NOMO-1 (cell line): ENCODE measurements around the gene MAGI2.
A peak's percentile ranks its signal among the peaks of the same experiment; 100 is the strongest.

ENCODE experiments used
- DNase-seq, 2 experiments: peaks; one replicate each; lab custom pipeline; 2025; ENCODE audit not compliant: unreplicated experiment in 2 of 2; lab: John Stamatoyannopoulos, UW

Gene MAGI2

DNA sequence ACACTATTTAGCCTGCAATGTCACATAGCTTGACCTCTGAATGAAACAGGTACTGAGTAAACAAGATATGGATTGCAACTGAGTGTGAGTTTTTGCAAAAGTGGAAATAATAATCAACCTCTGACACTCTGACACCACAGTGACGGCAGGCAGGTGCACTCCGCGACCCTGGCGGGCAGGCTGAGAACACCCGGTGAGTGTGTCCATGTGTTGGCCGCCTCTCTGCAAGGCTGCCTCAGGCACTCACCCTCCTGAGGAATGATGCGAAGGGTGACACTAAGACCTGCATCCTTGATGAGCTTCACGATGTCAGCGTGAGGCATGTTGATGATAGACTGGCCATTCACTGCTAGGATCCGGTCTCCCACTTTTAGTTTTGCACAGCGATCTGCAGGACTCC is 1318.7 kb downstream of the MAGI2 start:
- DNase-seq = no peak

DNA sequence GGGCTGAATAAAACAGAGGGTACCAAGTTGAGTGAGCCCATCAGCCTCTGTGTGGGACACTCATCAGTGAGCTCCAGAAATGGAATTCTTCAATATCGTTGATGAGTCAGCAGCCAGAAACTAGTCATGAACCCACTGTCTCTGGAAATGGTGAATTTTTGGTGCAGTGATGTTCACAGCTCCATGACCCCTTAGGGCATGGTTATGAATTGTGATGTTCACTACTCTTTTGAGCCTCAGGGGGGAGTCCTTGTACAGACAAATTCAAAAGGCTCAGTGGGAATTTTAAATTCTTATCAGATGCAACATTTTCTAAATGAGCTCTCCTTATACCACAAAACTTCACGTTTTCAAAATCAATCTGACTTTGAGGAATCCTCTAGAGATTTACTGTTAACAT is 1319.2 kb downstream of the MAGI2 start:
- peak in 1 of 2 experiments; percentile 22 for DNase-seq

DNA sequence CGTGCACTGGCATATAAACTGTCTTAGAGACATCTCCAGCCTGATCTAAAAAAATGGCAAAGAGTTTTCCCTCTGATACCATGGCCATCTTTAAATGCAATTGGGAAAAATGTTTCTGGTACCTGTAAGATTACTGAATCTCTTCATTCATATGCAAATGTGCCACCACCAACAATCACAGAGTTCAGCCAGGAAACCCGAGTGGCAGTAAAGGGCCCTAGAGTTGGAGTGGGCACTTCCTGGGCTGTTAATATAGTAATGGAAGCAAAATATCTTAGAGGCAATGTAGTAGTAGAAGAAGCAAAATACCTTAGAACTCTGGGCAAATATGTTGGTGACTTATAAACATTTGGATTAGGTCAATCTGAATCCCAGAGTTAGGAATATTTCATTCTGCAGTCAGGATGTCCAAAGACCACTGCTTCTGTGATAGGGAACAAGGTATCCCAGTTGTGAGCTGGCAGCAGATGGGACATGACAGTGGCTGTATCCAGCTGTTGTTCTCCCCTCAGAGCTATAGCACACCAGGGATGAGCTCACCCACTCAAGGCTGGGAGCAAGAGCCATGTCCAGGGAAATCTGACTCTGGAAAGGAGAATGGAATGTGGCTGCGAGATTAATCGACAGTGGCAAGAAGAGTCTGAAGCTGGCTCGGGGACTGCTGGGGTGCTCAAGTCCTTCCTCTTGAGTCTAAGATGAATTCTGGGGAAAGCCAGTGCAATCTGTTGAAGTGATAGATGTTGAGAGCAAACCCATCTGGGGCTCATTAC is 1322.8 kb downstream of the MAGI2 start:
- no peak for DNase-seq

DNA sequence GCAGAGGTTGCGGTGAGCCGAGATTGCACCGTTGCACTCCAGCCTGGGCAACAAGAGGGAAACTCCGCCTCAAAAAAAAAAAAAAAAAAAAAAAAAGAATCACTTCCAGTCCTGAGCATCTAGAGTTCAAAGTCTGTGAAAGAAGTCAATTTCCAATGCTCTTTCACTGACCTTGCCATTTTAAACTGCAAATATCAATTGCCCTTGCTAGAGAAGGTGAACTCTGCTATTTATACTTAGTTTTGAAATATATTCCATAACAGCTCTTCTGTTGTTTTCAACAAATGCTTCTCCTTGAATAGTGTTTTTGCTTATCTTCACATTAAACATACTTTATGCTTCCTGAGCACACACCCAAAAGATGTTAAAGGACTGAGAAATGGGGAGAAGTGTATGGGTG is 1323.6 kb downstream of the MAGI2 start:
- no peak for DNase-seq

DNA sequence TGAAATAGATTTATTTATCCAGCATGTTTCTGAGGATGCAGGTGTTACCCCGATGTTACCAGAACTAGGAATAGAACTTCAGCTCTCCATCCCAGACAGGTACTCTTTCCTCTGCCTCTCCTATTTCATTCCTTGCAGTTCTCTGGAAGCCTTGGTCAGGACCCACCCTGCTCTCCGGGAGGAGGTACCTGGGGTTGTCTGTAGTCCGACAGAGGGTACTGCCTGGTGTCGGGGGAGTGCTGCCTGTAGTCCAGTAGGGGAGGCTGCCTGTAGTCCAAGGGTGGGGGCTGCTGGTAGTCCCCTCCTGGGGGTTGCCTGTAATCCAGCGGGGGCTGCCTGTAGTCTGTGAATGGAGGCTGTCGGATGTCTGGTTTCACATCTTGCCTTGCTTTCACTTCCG is 1326.5 kb downstream of the MAGI2 start:
- no peak for DNase-seq

DNA sequence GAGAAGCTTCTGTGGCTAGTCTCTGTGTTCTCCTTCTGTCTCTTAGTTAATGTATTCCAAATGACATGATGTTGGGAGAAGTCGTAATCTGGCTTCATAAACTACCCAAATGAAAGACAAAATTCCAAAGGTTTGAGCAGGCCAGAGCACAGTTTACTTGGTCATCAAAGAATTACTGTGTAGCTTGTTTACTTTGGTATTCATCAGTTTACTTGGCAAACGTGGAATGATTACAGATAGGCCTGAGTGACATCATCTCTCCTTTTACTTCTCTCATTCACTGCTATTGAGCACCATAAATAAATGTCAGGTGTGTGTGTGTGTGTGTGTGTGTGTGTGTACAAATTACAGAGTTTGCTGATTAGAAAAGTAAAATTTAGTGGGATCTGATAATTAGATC is 1327.6 kb downstream of the MAGI2 start:
- DNase-seq = no peak

DNA sequence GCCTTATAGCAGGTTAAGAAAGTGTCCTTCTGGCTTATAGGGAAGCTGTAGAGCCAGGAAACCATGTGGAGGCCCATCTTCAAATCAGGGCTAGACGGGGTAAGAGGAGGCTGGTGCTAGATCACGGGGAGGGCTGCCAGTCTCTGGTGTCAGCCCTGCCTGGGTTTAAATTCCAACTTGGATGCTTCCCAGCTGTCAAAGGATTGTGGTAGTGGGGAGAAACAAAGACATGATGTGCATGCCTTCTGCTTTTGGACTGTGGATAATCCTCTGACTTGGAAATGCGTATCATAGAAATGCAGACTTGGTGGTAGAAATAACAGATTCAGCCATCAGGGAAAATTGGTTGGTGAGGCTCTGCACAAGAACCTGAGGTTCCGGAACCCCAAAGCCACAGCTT is 1329.3 kb downstream of the MAGI2 start:
- no peak for DNase-seq

DNA sequence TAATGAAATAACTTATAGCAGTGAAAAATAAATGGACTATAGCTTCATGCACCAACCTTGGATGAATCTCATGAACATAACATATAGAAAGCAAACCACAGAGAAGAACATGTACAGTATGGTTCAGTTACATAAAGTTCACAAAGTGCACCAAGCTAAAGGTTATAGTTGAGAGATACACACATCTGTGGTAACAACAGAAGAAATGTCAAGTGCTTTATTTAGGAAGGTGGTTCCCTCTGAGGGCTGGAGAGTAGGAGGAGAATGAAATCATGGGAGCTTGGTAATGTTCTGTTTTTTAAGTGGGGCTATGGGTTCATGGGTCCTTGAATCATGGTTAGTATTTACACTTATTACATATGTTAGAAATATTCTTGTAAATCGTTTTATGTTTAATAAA is 1331.6 kb downstream of the MAGI2 start:
- DNase-seq = no peak

DNA sequence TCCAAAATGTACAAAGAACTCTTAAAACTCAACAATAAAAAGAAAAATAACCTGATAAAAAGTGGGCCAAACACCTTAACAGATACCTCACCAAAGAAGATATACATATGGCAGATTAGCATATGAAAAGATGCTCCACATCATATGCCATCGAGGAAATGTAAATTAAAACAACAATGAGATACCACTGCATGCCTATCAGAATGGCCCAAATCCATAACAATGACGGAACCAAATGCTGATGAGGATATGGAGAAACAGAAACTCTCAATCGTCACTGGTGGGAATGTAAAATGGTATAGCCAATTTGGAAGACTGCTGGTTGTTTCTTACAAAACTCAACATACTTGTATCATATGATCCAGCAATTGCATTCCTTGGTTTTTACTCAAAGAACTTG is 1335.0 kb downstream of the MAGI2 start:
- DNase-seq = no peak

DNA sequence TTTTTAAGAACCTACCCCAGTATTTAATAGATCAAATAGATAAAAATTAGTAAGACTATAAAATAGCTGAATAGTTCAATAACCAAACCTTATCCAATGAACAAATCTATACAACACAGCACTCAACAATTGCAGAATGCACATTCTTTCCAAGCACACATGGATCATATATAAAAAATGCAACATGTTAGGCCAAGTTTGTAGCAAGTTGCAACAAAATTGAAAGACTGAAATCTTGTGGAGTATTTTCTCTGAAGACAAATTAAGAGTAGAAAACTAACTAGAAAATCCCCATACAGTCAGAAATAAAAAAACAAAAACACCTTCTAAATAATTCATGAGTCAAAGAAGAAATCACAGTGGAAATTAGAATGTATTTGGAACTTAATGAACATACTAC is 1337.6 kb downstream of the MAGI2 start:
- no peak for DNase-seq

DNA sequence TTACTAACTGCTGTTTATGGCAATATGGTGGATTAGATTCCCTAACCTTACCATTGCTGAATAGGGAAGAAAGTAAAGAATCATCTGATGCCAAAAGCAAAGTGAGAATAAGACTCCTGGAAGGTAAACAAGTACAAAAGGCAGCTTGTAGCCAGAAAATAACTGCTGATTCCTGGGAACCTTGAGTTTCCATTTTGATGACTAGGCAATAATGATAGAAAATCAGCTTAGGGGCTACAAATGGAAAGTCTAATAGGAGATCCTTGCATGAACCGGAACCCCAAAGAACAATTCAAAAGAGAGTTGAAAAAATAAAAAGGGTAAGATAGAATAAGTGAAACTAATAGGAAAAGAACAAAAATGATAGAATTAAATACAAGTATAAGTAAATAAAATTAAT is 1338.5 kb downstream of the MAGI2 start:
- no peak for DNase-seq

DNA sequence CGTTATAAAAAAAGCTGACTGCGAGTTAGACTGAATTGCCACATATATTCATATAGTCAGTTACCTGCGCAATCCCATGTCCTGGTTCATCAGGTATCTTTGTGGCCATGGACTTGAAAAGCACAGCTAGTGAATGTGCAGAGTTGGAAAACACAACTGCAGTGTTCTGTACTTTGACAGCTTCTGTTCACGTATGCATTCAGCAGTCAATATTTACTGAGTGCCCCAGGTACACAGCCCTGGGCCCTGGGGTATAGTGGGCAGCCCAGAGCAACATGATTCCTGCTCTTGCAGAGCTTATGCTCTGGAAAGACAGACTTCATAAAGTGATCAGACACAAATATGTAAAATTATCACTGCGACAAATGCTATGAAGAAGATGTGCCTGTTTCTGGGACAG is 1341.0 kb downstream of the MAGI2 start:
- DNase-seq = no peak

DNA sequence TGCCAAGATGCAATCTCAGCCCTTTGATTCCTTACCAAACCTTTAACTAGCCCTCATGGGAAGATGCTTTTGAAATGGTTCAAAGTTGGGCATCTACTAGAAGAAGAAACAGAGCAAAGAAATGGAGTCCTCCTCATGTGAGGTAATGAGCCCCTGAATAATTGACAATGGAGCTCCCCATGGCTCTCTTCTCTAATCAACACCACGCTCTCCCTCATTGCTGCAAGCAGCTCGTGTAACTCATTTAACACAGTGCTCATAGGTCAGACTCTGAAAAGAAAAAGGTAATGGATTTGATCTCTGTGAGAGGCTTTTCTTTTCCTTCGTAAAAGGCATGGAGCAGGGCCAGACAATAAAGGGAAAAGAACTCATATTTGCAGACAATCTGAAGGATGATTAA is 1342.1 kb downstream of the MAGI2 start:
- DNase-seq = no peak

DNA sequence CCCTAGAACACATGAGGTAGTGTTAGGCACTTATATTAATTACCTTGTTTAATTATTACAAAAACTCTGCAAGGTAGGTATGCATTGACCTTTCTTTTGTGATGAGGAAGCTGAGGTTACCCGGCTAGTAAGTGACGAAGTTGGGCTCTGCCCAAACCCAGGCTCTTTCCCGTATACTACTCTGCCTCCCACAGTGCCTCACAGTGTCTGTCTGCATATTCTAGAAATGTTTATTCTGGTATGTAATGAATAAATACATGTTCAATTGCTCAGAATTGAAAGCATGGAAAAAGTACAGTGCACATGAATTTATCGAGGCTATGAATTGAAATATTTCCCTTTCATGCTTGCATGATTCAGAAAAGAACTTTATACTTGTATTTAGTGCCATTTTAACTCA is 1350.0 kb downstream of the MAGI2 start:
- no peak for DNase-seq

DNA sequence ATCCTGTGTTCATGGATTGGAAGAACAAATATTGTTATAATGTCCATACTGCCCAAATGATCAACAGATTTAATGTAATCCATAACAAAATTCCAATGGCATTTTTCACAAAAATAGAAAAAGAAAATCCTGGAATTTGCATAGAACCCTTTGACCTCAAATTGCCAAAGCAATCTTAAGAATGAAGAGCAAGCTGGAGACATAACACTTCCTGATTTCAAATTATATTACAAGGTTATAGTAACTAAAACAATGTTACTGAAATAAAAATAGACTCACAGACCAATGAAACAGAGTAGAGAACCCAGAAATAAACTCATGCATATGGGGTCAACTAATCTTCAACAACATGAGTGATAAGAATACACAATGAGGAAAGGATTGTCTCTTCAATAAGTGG is 1352.4 kb downstream of the MAGI2 start:
- no peak for DNase-seq

DNA sequence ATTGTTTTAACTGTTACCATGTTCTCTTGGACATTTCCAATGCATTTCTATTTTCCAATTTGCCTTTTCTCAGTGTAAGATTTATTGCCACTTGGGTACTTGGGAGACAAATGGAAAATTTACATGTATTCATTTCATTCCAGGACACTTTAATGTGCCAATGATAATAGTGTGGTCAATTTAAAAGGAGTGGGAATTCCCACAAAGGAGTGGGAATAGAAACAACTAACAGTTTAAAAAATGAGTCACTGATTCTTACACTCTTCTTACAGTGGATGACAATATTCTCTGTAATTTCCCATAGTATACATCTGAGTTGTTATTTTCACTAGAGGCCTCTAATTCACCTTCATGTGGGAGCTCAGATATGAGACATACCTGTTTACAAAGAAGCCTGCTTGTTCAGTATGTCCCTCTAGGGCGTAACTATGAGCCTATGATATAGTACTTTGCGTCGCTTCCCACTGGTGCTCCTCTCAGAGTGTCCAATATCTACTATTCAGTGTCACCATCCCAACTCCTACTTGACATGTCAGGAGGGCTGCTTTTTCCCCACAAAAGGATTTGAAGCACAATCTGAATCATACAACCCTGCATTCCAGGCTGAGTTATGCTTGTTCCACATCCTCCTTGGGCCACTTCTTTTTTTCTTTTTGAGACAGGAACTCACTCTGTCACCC is 1353.6 kb downstream of the MAGI2 start:
- DNase-seq = no peak

DNA sequence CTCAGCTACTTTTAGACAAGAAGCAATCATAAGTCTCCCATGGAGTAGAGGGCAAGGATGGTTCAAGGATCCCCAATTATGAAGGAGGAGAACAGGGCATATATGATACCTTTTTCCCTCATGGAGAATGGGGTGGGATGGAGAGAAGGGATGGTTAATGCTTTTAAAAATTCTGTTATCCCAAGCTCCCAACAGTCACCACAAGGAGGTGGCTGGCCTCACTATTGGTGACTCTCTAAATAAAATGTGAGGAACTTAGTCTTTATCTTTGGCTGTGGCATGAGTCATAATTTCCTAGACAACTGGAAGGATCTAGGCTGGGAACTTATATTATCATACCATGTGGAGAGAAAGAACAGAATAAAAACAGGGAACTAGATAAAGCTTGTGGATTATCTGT is 1357.9 kb downstream of the MAGI2 start:
- DNase-seq = no peak

DNA sequence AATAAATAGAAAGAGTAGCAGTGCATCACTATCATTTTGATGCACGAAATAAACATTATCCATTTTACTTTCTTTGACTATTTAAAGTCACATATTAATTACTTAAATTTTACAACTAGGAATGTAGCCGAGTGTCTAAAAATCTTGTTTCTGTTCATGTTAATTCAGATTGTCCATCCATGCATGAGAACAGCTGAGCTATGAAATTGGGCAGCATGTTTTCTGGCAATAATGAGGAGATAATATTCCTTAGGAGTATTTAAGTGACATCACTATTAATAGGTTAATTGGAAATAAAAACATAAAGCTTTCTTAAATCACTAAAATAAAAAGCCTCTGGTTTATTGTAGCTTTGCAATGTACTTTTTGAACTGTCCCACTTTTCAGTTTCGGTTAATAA is 1361.1 kb downstream of the MAGI2 start:
- no peak for DNase-seq

DNA sequence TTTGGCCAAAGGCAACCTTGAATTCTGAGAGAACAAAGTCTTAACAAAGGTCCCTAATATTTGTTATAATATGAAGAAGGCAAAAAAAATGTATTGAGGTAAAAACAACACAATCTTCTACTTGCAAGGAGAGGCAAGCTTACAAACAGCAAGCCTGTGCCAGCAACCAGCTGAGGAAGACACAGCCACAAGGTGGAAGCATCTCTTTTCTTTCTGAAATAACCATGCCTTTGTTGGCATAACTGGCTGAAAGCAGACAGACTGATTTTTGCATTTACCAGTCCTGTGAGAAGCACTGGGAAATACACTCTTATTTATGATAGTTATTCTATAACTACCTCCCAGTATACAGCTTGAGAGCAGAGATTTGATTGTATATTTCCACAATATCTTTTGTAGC is 1362.9 kb downstream of the MAGI2 start:
- DNase-seq = no peak

DNA sequence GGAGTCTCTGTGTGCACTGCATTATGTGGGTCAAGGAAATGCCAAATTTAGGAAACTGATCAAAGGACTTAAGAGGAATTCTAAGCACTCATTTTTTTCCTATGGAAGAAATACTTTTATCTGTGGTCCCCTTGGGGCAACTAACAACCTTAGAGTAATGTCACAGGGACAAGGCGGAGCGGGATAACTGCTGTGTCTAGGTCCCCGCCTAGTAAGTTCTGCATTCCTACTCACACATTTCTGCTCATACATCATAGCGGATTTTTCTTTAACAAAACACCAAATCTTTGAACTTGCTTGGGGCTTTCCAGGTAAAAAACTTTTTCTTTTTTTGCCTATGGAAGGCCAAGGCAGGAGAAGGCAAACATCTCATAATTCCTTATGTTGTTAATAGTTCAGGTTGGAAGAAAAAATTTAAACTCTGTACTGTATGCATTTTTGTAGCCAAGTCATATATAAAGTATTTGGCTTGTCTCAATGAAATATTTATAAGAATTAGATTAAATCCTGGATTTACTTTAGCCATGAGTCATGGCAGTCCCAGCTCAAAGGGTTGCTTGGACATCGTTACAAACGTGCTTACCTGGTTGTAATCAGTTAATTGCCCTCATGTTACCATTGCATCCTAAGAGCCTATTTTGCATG is 1369.9 kb downstream of the MAGI2 start:
- no peak for DNase-seq

DNA sequence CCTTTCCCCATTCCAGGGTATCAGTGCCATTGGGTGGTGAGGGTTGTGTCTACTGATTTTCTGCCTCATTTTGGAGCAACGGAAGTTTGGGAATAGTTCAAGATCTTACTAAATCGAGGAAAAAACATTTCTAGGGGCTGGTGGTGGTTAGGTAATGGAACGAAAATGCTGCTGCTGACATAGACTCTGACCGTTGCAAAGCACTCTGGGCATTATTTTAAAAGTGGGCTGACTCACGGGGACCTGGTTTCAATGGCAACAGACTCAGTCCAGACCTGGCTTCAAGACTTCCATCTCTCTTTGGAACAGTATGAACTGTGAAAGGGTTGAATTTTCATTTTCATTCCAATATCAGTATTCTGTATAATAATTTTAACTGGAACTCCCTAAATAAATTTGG is 1370.9 kb downstream of the MAGI2 start:
- no peak for DNase-seq

DNA sequence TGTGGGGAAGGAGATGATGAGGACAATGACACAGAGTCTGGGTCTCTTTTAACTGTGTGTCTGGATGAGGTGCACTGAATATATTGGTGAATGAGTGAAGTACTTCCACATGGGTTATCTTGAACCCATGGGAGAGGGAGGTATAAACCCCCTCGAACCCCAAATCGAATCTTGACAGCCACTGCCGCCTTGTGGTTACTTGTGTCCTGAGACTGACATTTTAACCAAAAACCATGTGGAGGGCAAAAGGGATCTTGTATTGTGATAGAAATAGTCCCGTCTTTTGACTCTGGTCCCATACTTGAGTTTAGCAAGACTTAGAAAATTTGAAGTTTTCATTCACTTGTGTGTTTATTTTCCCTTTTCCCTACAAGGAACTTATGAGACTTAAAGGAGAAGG is 1371.6 kb downstream of the MAGI2 start:
- no peak for DNase-seq
